ENCODE measurements around the gene PGK1. TPM values are rescaled to one million over a fixed set of nuclear protein-coding genes. Genes with fewer than 3 reads are reported as not detected.

Gene PGK1
- total and polyA plus RNA-seq, 9 of the 15 experiments (the other 6 are each of a cell fraction or from before 2014, with no cell fraction given), result 199 to 1,378 (median 378) TPM

DNA sequence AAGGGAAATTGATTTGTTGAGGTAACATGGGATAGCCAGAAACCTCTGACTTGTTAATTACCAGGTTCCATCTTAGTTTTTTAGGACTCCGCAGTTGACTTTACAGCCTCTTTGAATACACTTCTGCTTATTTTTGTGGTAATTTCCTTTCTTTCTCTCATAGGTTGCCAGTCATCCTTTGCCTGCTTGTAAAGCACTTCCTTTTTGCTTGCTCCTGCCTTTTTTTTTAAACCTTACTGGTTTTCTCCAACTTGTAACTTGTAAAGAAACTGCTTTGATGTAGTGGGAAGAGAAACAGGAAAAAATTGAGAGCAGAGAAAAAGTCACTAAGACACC is 2.6 kb downstream of the PGK1 start:
- Histone ChIP-seq H3K36me3 (ENCODE audit: control insufficient read depth, insufficient read depth, low read length) (peaks cover 66% of the 10 kb centered on the region), H3K9me3 (replicated peaks; ENCODE audit: control insufficient read depth, insufficient read depth, low read depth, low read length) (no peaks in the 10 kb centered on the region), H3K9ac (ENCODE audit: insufficient read depth in 1 of 2, low read depth in 2 of 2, low read length in 2 of 2) (peak overlapping the region; percentile 83 to 90; a peak in 3 of 4 replicates), H3K4me3 (peak overlapping the region; percentile 87), H3K4me1 (replicated peaks in 1 of 2; ENCODE audit: control insufficient read depth in 2 of 2, insufficient read depth in 2 of 2, low read length in 2 of 2) (peaks cover 5 to 10% of the 10 kb centered on the region in 2 experiments; a peak in 4 of 5 replicates), H2AFZ (ENCODE audit: low read depth, low read length) (no peak overlapping the region), H3K79me2 (ENCODE audit: control insufficient read depth, insufficient read depth, low read length) (peaks cover 76% of the 10 kb centered on the region), H3K27me3 (ENCODE audit: control insufficient read depth in 2 of 2, insufficient read depth in 2 of 2, low read length in 2 of 2) (no peaks in the 10 kb centered on the region), H3K9me1 (ENCODE audit: control insufficient read depth, insufficient read depth, low read length) (peaks cover 4% of the 10 kb centered on the region), H3K27ac (ENCODE audit: extremely low read depth, low read depth, low read length) (no peak overlapping the region; the same call in 2 of the 3 replicates), H3K4me2 (ENCODE audit: insufficient read depth, low read length) (peak overlapping the region; percentile 91), H4K20me1 (replicated peaks; ENCODE audit: control insufficient read depth, insufficient read depth, low read length) (peaks cover 56% of the 10 kb centered on the region)
- intact Hi-C loops (cut with micrococcal nuclease), result no loop called here
- ChIA-PET CTCF (ENCODE audit: low intra/inter-chr PET ratio) (no interaction called here), POLR2A (interaction anchor here (0.9 kb wide), 1 partner anchor 32 kb away, joined by 5 read pairs; the partner anchor contains the start of gene TAF9B)
- TF ChIP-seq RBM14 (IDR thresholded peaks at IDR 0.05; ENCODE audit: borderline replicate concordance, insufficient read depth, low read depth, low read length) (no peak), SRF (CRISPR knock-in tag; IDR thresholded peaks at IDR 0.05) (no peak), MCM2 (IDR thresholded peaks at IDR 0.05; ENCODE audit: low read depth) (no peak), CBX5 (IDR thresholded peaks at IDR 0.05; ENCODE audit: borderline replicate concordance, low read depth) (no peak), CEBPB (tag; IDR thresholded peaks at IDR 0.05) (no peak), HSF4 (CRISPR knock-in tag; IDR thresholded peaks at IDR 0.05; ENCODE audit: borderline replicate concordance) (no peak), SIRT6 (IDR thresholded peaks at IDR 0.05; ENCODE audit: low read depth, low read length) (no peak), SPI1 (IDR thresholded peaks at IDR 0.05; ENCODE audit: borderline replicate concordance, low read depth, low read length) (peak; percentile 18; the same call in 1 of the 2 replicates)
- no CpG with 5 or more reads among the region's 1 CpG for WGBS (ENCODE audit: insufficient coverage, low coverage, missing lambda C conversion rate)
- FAIRE-seq (no peak), DNase-seq (ENCODE audit: extremely low read depth in 1 of 4, low spot score in 3 of 4) (no peak), ATAC-seq (no peak)
- no TSS peak for BruUV-seq (replicated peaks)
- in situ Hi-C loops (cut with MboI), result no loop called here

All from K562 (cell line).